NT2/D1 (cell line): ENCODE data around the gene NKX2-1.

Source experiments
- SUZ12 ChIP-seq: IDR thresholded peaks from 2 replicates; pipeline ENCODE4 v1.6.1; 2011; ENCODE audit not compliant: insufficient read length, insufficient read depth; ENCODE audit errors: extremely low read depth
- YY1 ChIP-seq: IDR thresholded peaks from 2 replicates; pipeline ENCODE4 v1.6.1; 2011; ENCODE audit not compliant: insufficient read length, insufficient read depth
- ZNF274 ChIP-seq: IDR thresholded peaks from 2 replicates; pipeline ENCODE4 v1.6.1; 2011; ENCODE audit warnings: mild to moderate bottlenecking, low read depth, low read length

DNA sequence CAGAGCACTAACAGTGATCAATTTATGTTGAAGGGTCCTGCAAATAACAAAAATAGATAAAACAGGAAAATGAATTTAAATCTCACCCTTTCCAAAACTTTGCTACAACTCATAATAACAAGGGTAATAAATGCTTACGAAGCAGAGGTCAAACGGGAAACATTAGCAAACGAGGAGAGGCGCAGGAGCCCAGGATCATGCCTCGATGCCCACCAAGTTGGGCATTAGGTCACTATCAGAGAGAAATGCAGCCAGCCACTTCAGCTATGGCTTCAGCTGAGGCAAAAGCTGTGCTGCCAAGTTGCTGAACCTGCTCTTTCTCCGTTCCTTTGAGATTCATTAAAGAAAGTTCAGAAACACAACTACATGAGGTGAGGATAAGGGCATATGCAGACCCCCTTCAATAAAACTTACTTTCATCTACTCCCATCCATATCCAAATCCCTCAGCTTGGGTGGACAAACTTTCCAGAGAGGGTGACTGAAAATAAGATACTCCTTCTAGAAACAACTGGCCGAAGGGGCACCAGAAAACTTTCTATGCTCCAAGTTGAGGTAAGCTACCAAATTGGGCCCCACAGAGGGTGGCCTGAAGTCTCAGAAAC lies 7.9 kb downstream of the NKX2-1 start:
- TF ChIP-seq SUZ12 (no peak), ZNF274 (no peak), YY1 (no peak)
